Thyroid gland (tissue), 4 donors: ENCODE measurements around the gene ZBED1.

Experiments
- CTCF ChIP-seq, 6 experiments: fragments of 200-600 bp in 3 of 6; fragments of 450-650 bp in 3 of 6; sonication (generic) in 3 of 6; IDR thresholded peaks; one replicate each; pipeline ENCODE4 v1.5.1; 2016 to 2019; ENCODE audit warnings: antibody characterized with exemption in 6 of 6, mild to moderate bottlenecking in 2 of 6, inconsistent platforms in 1 of 6, moderate library complexity in 1 of 6
- POLR2A ChIP-seq, 2 donors: fragments of 450-650 bp; IDR thresholded peaks; one replicate each; pipeline ENCODE4 v1.6.1; 2017; ENCODE audit warnings: antibody characterized with exemption in 2 of 2, mild to moderate bottlenecking in 2 of 2, moderate library complexity in 1 of 2

GRCh38 chrX:2495595-2495994 is 5.2 kb downstream of the ZBED1 start:
- TF ChIP-seq POLR2A (IDR thresholded peaks at IDR 0.05), result no peak
- TF ChIP-seq CTCF (IDR thresholded peaks at IDR 0.05), result no peak
